Peyer's patch (tissue), 4 donors: ENCODE data around the gene CCDC57. TPM values are rescaled to one million over a fixed set of nuclear protein-coding genes. Genes with fewer than 3 reads are reported as not detected.

Experiments
- DNase-seq, 3 donors: peaks; one replicate each; pipeline ENCODE4 v3.0.0-alpha.2; 2017 to 2019
- H3K27ac ChIP-seq, 4 donors: fragments of 200-600 bp; sonication (generic); one replicate each; pipeline ENCODE4 v1.5.1; 2016 to 2019
- H3K27me3 ChIP-seq, 2 donors: fragments of 200-600 bp; sonication (generic); one replicate each; pipeline ENCODE4 v1.5.1; 2019
- H3K36me3 ChIP-seq, 3 donors: fragments of 200-600 bp; sonication (generic); one replicate each; pipeline ENCODE4 v1.5.1; 2016 to 2019
- H3K4me1 ChIP-seq, 4 donors: fragments of 200-600 bp; sonication (generic); one replicate each; pipeline ENCODE4 v1.5.1; 2016 to 2019
- H3K4me3 ChIP-seq, 4 donors: fragments of 200-600 bp; sonication (generic); 1 replicate in 3 of 4; 2 replicates in 1 of 4; pipeline ENCODE4 v1.5.1; 2016 to 2019; ENCODE audit warnings: mild to moderate bottlenecking in 1 of 4
- H3K9me3 ChIP-seq, 4 donors: fragments of 200-600 bp; sonication (generic); one replicate each; pipeline ENCODE4 v1.5.1; 2016 to 2019; ENCODE audit warnings: mild to moderate bottlenecking in 1 of 4
- CTCF ChIP-seq, 6 experiments: fragments of 450-650 bp in 4 of 6; fragments of 200-600 bp in 2 of 6; sonication (generic) in 1 of 6; IDR thresholded peaks; one replicate each; pipeline ENCODE4 v1.5.1; 2017 to 2019; ENCODE audit warnings: antibody characterized with exemption in 6 of 6, mild to moderate bottlenecking in 3 of 6, moderate library complexity in 1 of 6
- POLR2A ChIP-seq, 2 donors: fragments of 450-650 bp; IDR thresholded peaks; one replicate each; pipeline ENCODE4 v1.5.1; 2017; ENCODE audit warnings: antibody characterized with exemption in 2 of 2, mild to moderate bottlenecking in 2 of 2, moderate library complexity in 2 of 2
- total RNA-seq, 4 donors: library from RNA; depleted of rRNA; stranded (reverse); fragments of >200 nt; gene quantifications; one replicate each; pipeline ENCODE4 v1.1.0, GENCODE V29; 2016

Gene CCDC57
- total RNA-seq, 4 donors from 2014 or later, result 28.2 to 144 (median 79.8) TPM

DNA sequence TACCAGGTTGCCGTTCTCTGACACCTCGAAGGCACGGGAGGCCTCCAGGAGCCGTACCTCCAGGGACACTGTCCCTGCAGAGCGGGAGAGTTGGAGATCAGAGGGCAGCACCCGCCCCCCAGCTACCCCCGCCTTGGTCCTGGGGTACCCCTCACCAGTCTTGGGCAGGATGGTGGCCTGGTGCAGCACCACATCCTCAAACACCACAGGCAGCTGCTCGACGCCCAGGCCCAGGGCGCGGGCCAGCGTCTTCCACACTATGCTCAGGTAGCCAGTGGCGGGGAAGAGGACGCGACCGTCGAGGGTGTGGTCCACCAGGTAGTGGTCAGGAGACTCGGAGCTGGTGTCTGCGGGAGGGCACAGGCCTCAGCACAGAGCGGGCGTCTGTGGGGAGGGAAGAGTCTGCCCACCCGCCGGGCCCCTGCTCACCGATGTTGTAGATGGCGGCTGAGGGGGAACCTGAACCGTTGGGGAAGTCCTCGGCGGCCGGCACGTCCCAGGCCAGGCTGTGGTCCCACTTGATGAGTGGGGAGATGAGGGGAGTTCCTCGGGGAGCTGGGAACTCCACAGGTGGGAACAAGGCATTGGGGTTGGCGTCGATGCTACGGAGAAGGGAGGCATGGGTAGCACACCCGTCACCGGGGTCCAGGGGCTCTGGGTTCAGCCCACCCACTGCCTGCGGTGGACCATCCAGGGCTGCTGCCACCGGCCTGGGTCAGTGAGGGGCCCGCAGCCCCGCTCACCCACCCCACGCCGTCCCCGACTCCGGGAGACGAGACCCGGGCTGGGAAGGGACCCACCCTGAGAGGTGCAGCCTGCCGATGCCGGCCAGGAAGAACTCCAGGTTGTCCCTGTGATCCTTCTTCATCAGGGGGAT is 124.4 kb downstream of the CCDC57 start:
- Histone ChIP-seq H3K4me3 (no peak overlapping the region), H3K27ac (no peak overlapping the region), H3K4me1 (no peaks in the 10 kb centered on the region), H3K36me3 (peaks cover 0 to 100% (median 0%) of the 10 kb centered on the region in 3 donors), H3K9me3 (no peaks in the 10 kb centered on the region), H3K27me3 (no peaks in the 10 kb centered on the region)
- no peak for DNase-seq
- TF ChIP-seq POLR2A (IDR thresholded peaks at IDR 0.05) (no peak), CTCF (IDR thresholded peaks at IDR 0.05) (no peak)

GRCh38 chr17:82086941-82087906 is 125.4 kb downstream of the CCDC57 start:
- Histone ChIP-seq H3K27ac (no peak overlapping the region), H3K9me3 (no peaks in the 10 kb centered on the region), H3K4me1 (no peaks in the 10 kb centered on the region), H3K27me3 (no peaks in the 10 kb centered on the region), H3K4me3 (no peak overlapping the region), H3K36me3 (peaks cover 0 to 100% (median 0%) of the 10 kb centered on the region in 3 donors)
- no peak for DNase-seq
- TF ChIP-seq POLR2A (IDR thresholded peaks at IDR 0.05) (no peak), CTCF (IDR thresholded peaks at IDR 0.05) (no peak)

- Histone ChIP-seq H3K4me1 (no peaks in the 10 kb centered on the region), H3K27me3 (no peaks in the 10 kb centered on the region), H3K4me3 (no peak overlapping the region), H3K36me3 (peaks cover 0 to 100% (median 0%) of the 10 kb centered on the region in 3 donors), H3K27ac (no peak overlapping the region), H3K9me3 (no peaks in the 10 kb centered on the region)
- no peak for DNase-seq
- no peak for TF ChIP-seq POLR2A (IDR thresholded peaks at IDR 0.05)
- TF ChIP-seq CTCF (IDR thresholded peaks at IDR 0.05), result no peak
Observed at GRCh38 chr17:82085931-82086764, 126.5 kb downstream of the CCDC57 start.

GRCh38 chr17:82085031-82085861 is 127.4 kb downstream of the CCDC57 start:
- DNase-seq, result no peak
- Histone ChIP-seq H3K36me3 (peaks cover 0 to 100% (median 0%) of the 10 kb centered on the region in 3 donors), H3K27me3 (no peaks in the 10 kb centered on the region), H3K27ac (no peak overlapping the region), H3K4me1 (no peaks in the 10 kb centered on the region), H3K9me3 (no peaks in the 10 kb centered on the region), H3K4me3 (no peak overlapping the region)
- no peak for TF ChIP-seq POLR2A (IDR thresholded peaks at IDR 0.05)
- no peak for TF ChIP-seq CTCF (IDR thresholded peaks at IDR 0.05)
